ENCODE measurements around the gene NPAS2.
A peak's percentile ranks its signal among the peaks of the same experiment; 100 is the strongest.

Gene NPAS2

GRCh38 chr2:100796499-100797100, 23.3 kb upstream of the NPAS2 start:
- peak; percentile 55 for DNase-seq (ENCODE audit: low spot score)

- DNase-seq (ENCODE audit: low spot score): no peak
Measured at GRCh38 chr2:100799686-100800085, 20.3 kb upstream of the NPAS2 start.

GRCh38 chr2:100800915-100801314, 19.0 kb upstream of the NPAS2 start:
- DNase-seq (ENCODE audit: low spot score): no peak

GRCh38 chr2:100801402-100801801, 18.5 kb upstream of the NPAS2 start:
- peak; percentile 67 for DNase-seq (ENCODE audit: low spot score)

GRCh38 chr2:100802066-100802465, 17.9 kb upstream of the NPAS2 start:
- DNase-seq (ENCODE audit: low spot score): peak; percentile 72

GRCh38 chr2:100803334-100803733, 16.6 kb upstream of the NPAS2 start:
- DNase-seq (ENCODE audit: low spot score): no peak

GRCh38 chr2:100806550-100806949, 13.4 kb upstream of the NPAS2 start:
- DNase-seq (ENCODE audit: low spot score): no peak

- no peak for DNase-seq (ENCODE audit: low spot score)
Measured at GRCh38 chr2:100807707-100808106, 12.2 kb upstream of the NPAS2 start.

GRCh38 chr2:100808582-100808981, 11.4 kb upstream of the NPAS2 start:
- DNase-seq (ENCODE audit: low spot score): no peak

GRCh38 chr2:100809506-100809905, 10.4 kb upstream of the NPAS2 start:
- DNase-seq (ENCODE audit: low spot score): no peak

- DNase-seq (ENCODE audit: low spot score): no peak
Measured at GRCh38 chr2:100810603-100811145, 9.3 kb upstream of the NPAS2 start.

- DNase-seq (ENCODE audit: low spot score): no peak
Measured at GRCh38 chr2:100812116-100812515, 7.8 kb upstream of the NPAS2 start.

GRCh38 chr2:100812573-100812972, 7.4 kb upstream of the NPAS2 start:
- DNase-seq (ENCODE audit: low spot score): no peak

GRCh38 chr2:100813527-100813926, 6.4 kb upstream of the NPAS2 start:
- no peak for DNase-seq (ENCODE audit: low spot score)

- no peak for DNase-seq (ENCODE audit: low spot score)
Measured at GRCh38 chr2:100814043-100814442, 5.9 kb upstream of the NPAS2 start.

- no peak for DNase-seq (ENCODE audit: low spot score)
Measured at GRCh38 chr2:100814453-100814852, 5.5 kb upstream of the NPAS2 start.

GRCh38 chr2:100817388-100817985, 2.5 kb upstream of the NPAS2 start:
- DNase-seq (ENCODE audit: low spot score): peak; percentile 70

GRCh38 chr2:100818003-100818605, 1.8 kb upstream of the NPAS2 start:
- peak; percentile 65 for DNase-seq (ENCODE audit: low spot score)

- peak; percentile 68 for DNase-seq (ENCODE audit: low spot score)
Measured at GRCh38 chr2:100818606-100819369, 1.2 kb upstream of the NPAS2 start.

- DNase-seq (ENCODE audit: low spot score): no peak
Measured at GRCh38 chr2:100820273-100820522, 259 bp downstream of the NPAS2 start.

GRCh38 chr2:100820523-100821254, 750 bp downstream of the NPAS2 start:
- no peak for DNase-seq (ENCODE audit: low spot score)

- no peak for DNase-seq (ENCODE audit: low spot score)
Measured at GRCh38 chr2:100821255-100821910, 1.4 kb downstream of the NPAS2 start.

Data from SW480 (cell line).